ENCODE results near the gene TRIOBP. TPM values are rescaled to one million over a fixed set of nuclear protein-coding genes. Genes with fewer than 3 reads are reported as not detected.

The TRIOBP gene
- 77.6 and 83.2 TPM in 2 replicates for total RNA-seq

GRCh38 chr22:37696657-37697537 lies at the start of gene TRIOBP:
TRIOBP (plus strand) TSS chr22:37697048; CDS start chr22:37701366, 4,318 bp downstream.

GRCh38 chr22:37658133-37659065 lies 38.4 kb upstream of the TRIOBP start, which contains the start of gene PDXP:
PDXP (plus strand) TSS chr22:37658723; CDS start chr22:37658783, 60 bp downstream.

GRCh38 chr22:37674951-37675929 lies 21.6 kb upstream of the TRIOBP start, which contains the start of gene LGALS1:
LGALS1 (plus strand) TSS chr22:37675636; CDS start chr22:37675703, 67 bp downstream.

GRCh38 chr22:37686002-37686982 lies 10.6 kb upstream of the TRIOBP start, which contains the start of gene NOL12:
NOL12 (plus strand) TSS chr22:37686343; CDS start chr22:37686393, 50 bp downstream.

GRCh38 chr22:37807410-37808293 lies 110.8 kb downstream of the TRIOBP start, which contains the start of gene GCAT:
GCAT (plus strand) TSS chr22:37807934; CDS start chr22:37807968, 34 bp downstream.

GRCh38 chr22:37823134-37823985 lies 126.5 kb downstream of the TRIOBP start, which contains the start of gene GALR3:
GALR3 (plus strand) TSS chr22:37823382; CDS start chr22:37823407, 25 bp downstream.

Small RNA genes lying within 50 kb of the gene (small RNA-seq; reads per million reads assigned to genes)
- not detected for gene RN7SL385P

Other genes starting within 250 kb of the TRIOBP start
- gene MFNG, start 210.7 kb upstream of the TRIOBP start, total RNA-seq: 0.39 and 0.86 TPM in 2 replicates
- 13.1 and 16.5 TPM in 2 replicates for gene CARD10, start 177.6 kb upstream of the TRIOBP start, total RNA-seq
- 25.0 and 30.8 TPM in 2 replicates for gene CDC42EP1, start 136.6 kb upstream of the TRIOBP start, total RNA-seq
- gene LGALS2, start 117.0 kb upstream of the TRIOBP start, total RNA-seq: not detected in 2 replicates
- 26.6 and 31.5 TPM in 2 replicates for gene GGA1, start 88.2 kb upstream of the TRIOBP start, total RNA-seq
- 1.1 and 1.6 TPM in 2 replicates for gene SH3BP1, start 57.4 kb upstream of the TRIOBP start, total RNA-seq
- gene PDXP, start 38.3 kb upstream of the TRIOBP start, total RNA-seq: 3.5 and 3.8 TPM in 2 replicates
- gene LGALS1, start 21.4 kb upstream of the TRIOBP start, total RNA-seq: 3,419 and 3,883 TPM in 2 replicates
- 12.0 and 15.5 TPM in 2 replicates for gene NOL12, start 10.7 kb upstream of the TRIOBP start, total RNA-seq
- 18.9 and 23.9 TPM in 2 replicates for gene GCAT, start 110.9 kb downstream of the TRIOBP start, total RNA-seq
- not detected in 2 replicates for gene GALR3, start 126.3 kb downstream of the TRIOBP start, total RNA-seq
- gene ANKRD54, start 147.3 kb downstream of the TRIOBP start, total RNA-seq: 19.9 and 23.3 TPM in 2 replicates
- 291 and 393 TPM in 2 replicates for gene EIF3L, start 152.4 kb downstream of the TRIOBP start, total RNA-seq
- gene MICALL1, start 209.2 kb downstream of the TRIOBP start, total RNA-seq: 17.2 TPM in 2 replicates